ENCODE data around the gene IL16.

Gene IL16

GRCh38 chr15:81303244-81304225, 106.9 kb downstream of the IL16 start:
- TF ChIP-seq CEBPB (IDR thresholded peaks at IDR 0.05) = no peak

- TF ChIP-seq ZBTB7A (IDR thresholded peaks at IDR 0.05; ENCODE audit: low read depth) (no peak), EGR1 (IDR thresholded peaks at IDR 0.05) (no peak), CREB1 (IDR thresholded peaks at IDR 0.05; ENCODE audit: low read depth) (no peak), TCF12 (IDR thresholded peaks at IDR 0.05; ENCODE audit: low read depth) (no peak), TEAD4 (IDR thresholded peaks at IDR 0.05) (no peak), MAX (IDR thresholded peaks at IDR 0.05) (no peak), TAF1 (IDR thresholded peaks at IDR 0.05; ENCODE audit: low read depth) (no peak), YY1 (IDR thresholded peaks at IDR 0.05; ENCODE audit: low read depth) (no peak), FOXM1 (IDR thresholded peaks at IDR 0.05; ENCODE audit: borderline replicate concordance, low read depth) (no peak), RAD21 (IDR thresholded peaks at IDR 0.05; ENCODE audit: low read depth) (no peak), USF1 (IDR thresholded peaks at IDR 0.05) (no peak), EP300 (IDR thresholded peaks at IDR 0.05; ENCODE audit: borderline replicate concordance) (no peak), CEBPB (IDR thresholded peaks at IDR 0.05) (no peak), NFIC (IDR thresholded peaks at IDR 0.05) (no peak)
- TF ChIP-seq, protein P1, sequence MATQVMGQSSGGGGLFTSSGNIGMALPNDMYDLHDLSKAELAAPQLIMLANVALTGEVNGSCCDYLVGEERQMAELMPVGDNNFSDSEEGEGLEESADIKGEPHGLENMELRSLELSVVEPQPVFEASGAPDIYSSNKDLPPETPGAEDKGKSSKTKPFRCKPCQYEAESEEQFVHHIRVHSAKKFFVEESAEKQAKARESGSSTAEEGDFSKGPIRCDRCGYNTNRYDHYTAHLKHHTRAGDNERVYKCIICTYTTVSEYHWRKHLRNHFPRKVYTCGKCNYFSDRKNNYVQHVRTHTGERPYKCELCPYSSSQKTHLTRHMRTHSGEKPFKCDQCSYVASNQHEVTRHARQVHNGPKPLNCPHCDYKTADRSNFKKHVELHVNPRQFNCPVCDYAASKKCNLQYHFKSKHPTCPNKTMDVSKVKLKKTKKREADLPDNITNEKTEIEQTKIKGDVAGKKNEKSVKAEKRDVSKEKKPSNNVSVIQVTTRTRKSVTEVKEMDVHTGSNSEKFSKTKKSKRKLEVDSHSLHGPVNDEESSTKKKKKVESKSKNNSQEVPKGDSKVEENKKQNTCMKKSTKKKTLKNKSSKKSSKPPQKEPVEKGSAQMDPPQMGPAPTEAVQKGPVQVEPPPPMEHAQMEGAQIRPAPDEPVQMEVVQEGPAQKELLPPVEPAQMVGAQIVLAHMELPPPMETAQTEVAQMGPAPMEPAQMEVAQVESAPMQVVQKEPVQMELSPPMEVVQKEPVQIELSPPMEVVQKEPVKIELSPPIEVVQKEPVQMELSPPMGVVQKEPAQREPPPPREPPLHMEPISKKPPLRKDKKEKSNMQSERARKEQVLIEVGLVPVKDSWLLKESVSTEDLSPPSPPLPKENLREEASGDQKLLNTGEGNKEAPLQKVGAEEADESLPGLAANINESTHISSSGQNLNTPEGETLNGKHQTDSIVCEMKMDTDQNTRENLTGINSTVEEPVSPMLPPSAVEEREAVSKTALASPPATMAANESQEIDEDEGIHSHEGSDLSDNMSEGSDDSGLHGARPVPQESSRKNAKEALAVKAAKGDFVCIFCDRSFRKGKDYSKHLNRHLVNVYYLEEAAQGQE (IDR thresholded peaks at IDR 0.05; ENCODE audit: low read depth) = no peak
Observed at GRCh38 chr15:81304226-81304625, 107.5 kb downstream of the IL16 start.

GRCh38 chr15:81308260-81308659, 111.6 kb downstream of the IL16 start:
- TF ChIP-seq FOXM1 (IDR thresholded peaks at IDR 0.05; ENCODE audit: borderline replicate concordance, low read depth) = no peak
- TF ChIP-seq, protein P1 (IDR thresholded peaks at IDR 0.05; ENCODE audit: low read depth) = no peak
- TF ChIP-seq RAD21 (IDR thresholded peaks at IDR 0.05; ENCODE audit: low read depth) = no peak
- TF ChIP-seq CEBPB (IDR thresholded peaks at IDR 0.05) = no peak
- TF ChIP-seq USF1 (IDR thresholded peaks at IDR 0.05) = no peak
- TF ChIP-seq EP300 (IDR thresholded peaks at IDR 0.05; ENCODE audit: borderline replicate concordance) = no peak
- TF ChIP-seq CREB1 (IDR thresholded peaks at IDR 0.05; ENCODE audit: low read depth) = no peak
- no peak for TF ChIP-seq YY1 (IDR thresholded peaks at IDR 0.05; ENCODE audit: low read depth)
- TF ChIP-seq NFIC (IDR thresholded peaks at IDR 0.05) = no peak
- no peak for TF ChIP-seq ZBTB7A (IDR thresholded peaks at IDR 0.05; ENCODE audit: low read depth)
- no peak for TF ChIP-seq EGR1 (IDR thresholded peaks at IDR 0.05)
- no peak for TF ChIP-seq TEAD4 (IDR thresholded peaks at IDR 0.05)
- TF ChIP-seq TAF1 (IDR thresholded peaks at IDR 0.05; ENCODE audit: low read depth) = no peak
- TF ChIP-seq TCF12 (IDR thresholded peaks at IDR 0.05; ENCODE audit: low read depth) = no peak

GRCh38 chr15:81309647-81310450, 113.2 kb downstream of the IL16 start:
- no peak for TF ChIP-seq NFIC (IDR thresholded peaks at IDR 0.05)
- TF ChIP-seq RAD21 (IDR thresholded peaks at IDR 0.05; ENCODE audit: low read depth) = no peak
- TF ChIP-seq ZBTB7A (IDR thresholded peaks at IDR 0.05; ENCODE audit: low read depth) = no peak
- TF ChIP-seq, protein P1 (IDR thresholded peaks at IDR 0.05; ENCODE audit: low read depth) = no peak
- TF ChIP-seq FOXM1 (IDR thresholded peaks at IDR 0.05; ENCODE audit: borderline replicate concordance, low read depth) = no peak
- TF ChIP-seq TEAD4 (IDR thresholded peaks at IDR 0.05) = no peak
- no peak for TF ChIP-seq EGR1 (IDR thresholded peaks at IDR 0.05)
- no peak for TF ChIP-seq CEBPB (IDR thresholded peaks at IDR 0.05)
- TF ChIP-seq MAX (IDR thresholded peaks at IDR 0.05) = no peak
- no peak for TF ChIP-seq USF1 (IDR thresholded peaks at IDR 0.05)
- no peak for TF ChIP-seq TAF1 (IDR thresholded peaks at IDR 0.05; ENCODE audit: low read depth)
- TF ChIP-seq YY1 (IDR thresholded peaks at IDR 0.05; ENCODE audit: low read depth) = no peak
- TF ChIP-seq CREB1 (IDR thresholded peaks at IDR 0.05; ENCODE audit: low read depth) = no peak
- TF ChIP-seq TCF12 (IDR thresholded peaks at IDR 0.05; ENCODE audit: low read depth) = no peak
- TF ChIP-seq EP300 (IDR thresholded peaks at IDR 0.05; ENCODE audit: borderline replicate concordance) = no peak
